ENCODE data around the gene ANGPTL2. TPM values are rescaled to one million over a fixed set of nuclear protein-coding genes. Genes with fewer than 3 reads are reported as not detected.
A peak's percentile ranks its signal among the peaks of the same experiment; 100 is the strongest.

Gene ANGPTL2
- total RNA-seq, 1 donor from 2014 or later, result 19.2 TPM

GRCh38 chr9:127066851-127067136 lies 55.6 kb downstream of the ANGPTL2 start:
- DNase-seq (ENCODE audit: low read depth, low spot score), result no peak
- H3K36me3 Mint-ChIP-seq (ENCODE audit: low read depth), result peaks cover 6% of the 10 kb centered on the region
- no peak for TF ChIP-seq CTCF (conservative IDR thresholded peaks at IDR 0.05)
- H3K27ac Mint-ChIP-seq (ENCODE audit: unreplicated experiment), result no peak overlapping the region
- no peaks in the 10 kb centered on the region for H3K27me3 Mint-ChIP-seq (ENCODE audit: low read depth)
- H3K9me3 Mint-ChIP-seq, result peaks cover 6% of the 10 kb centered on the region
- no peaks in the 10 kb centered on the region for H3K4me1 Mint-ChIP-seq
- H3K4me3 Mint-ChIP-seq, result no peak overlapping the region

- Mint-ChIP-seq H3K27ac (ENCODE audit: unreplicated experiment) (no peak overlapping the region), H3K4me3 (no peak overlapping the region)
These were observed 56.2 kb downstream of the ANGPTL2 start for GRCh38 chr9:127066060-127066850.

GRCh38 chr9:127065592-127065991 lies 56.8 kb downstream of the ANGPTL2 start:
- H3K27ac Mint-ChIP-seq (ENCODE audit: unreplicated experiment), result no peak overlapping the region

More at GRCh38 chr9:127066060-127066850, 56.2 kb downstream of the ANGPTL2 start:
- no peak for TF ChIP-seq CTCF (conservative IDR thresholded peaks at IDR 0.05)
- Mint-ChIP-seq H3K4me1 (no peaks in the 10 kb centered on the region), H3K9me3 (peaks cover 5% of the 10 kb centered on the region), H3K36me3 (ENCODE audit: low read depth) (peaks cover 6% of the 10 kb centered on the region), H3K27me3 (ENCODE audit: low read depth) (no peaks in the 10 kb centered on the region)
- no peak for DNase-seq (ENCODE audit: low read depth, low spot score)

GRCh38 chr9:127064335-127064734 lies 58.1 kb downstream of the ANGPTL2 start:
- H3K27me3 Mint-ChIP-seq (ENCODE audit: low read depth), result no peaks in the 10 kb centered on the region
- no peak for TF ChIP-seq CTCF (conservative IDR thresholded peaks at IDR 0.05)
- H3K9me3 Mint-ChIP-seq, result peaks cover 3% of the 10 kb centered on the region
- no peak overlapping the region for H3K4me3 Mint-ChIP-seq
- H3K27ac Mint-ChIP-seq (ENCODE audit: unreplicated experiment), result no peak overlapping the region
- peaks cover 4% of the 10 kb centered on the region for H3K4me1 Mint-ChIP-seq
- no peak for DNase-seq (ENCODE audit: low read depth, low spot score)
- H3K36me3 Mint-ChIP-seq (ENCODE audit: low read depth), result peaks cover 6% of the 10 kb centered on the region

More at GRCh38 chr9:127065592-127065991, 56.8 kb downstream of the ANGPTL2 start:
- no peak for DNase-seq (ENCODE audit: low read depth, low spot score)
- peaks cover 3% of the 10 kb centered on the region for H3K9me3 Mint-ChIP-seq
- TF ChIP-seq CTCF (conservative IDR thresholded peaks at IDR 0.05), result no peak
- H3K36me3 Mint-ChIP-seq (ENCODE audit: low read depth), result peaks cover 4% of the 10 kb centered on the region
- H3K4me1 Mint-ChIP-seq, result no peaks in the 10 kb centered on the region
- no peak overlapping the region for H3K4me3 Mint-ChIP-seq
- H3K27me3 Mint-ChIP-seq (ENCODE audit: low read depth), result no peaks in the 10 kb centered on the region

GRCh38 chr9:127061411-127061810 lies 61.0 kb downstream of the ANGPTL2 start:
- no peak for DNase-seq (ENCODE audit: low read depth, low spot score)
- H3K27ac Mint-ChIP-seq (ENCODE audit: unreplicated experiment), result peak overlapping the region; percentile 16
- H3K4me3 Mint-ChIP-seq, result no peak overlapping the region
- no peaks in the 10 kb centered on the region for H3K27me3 Mint-ChIP-seq (ENCODE audit: low read depth)
- no peak for TF ChIP-seq CTCF (conservative IDR thresholded peaks at IDR 0.05)
- peaks cover 6% of the 10 kb centered on the region for H3K36me3 Mint-ChIP-seq (ENCODE audit: low read depth)
- peaks cover 22% of the 10 kb centered on the region for H3K4me1 Mint-ChIP-seq
- peaks cover 3% of the 10 kb centered on the region for H3K9me3 Mint-ChIP-seq
